Measurements from ENCODE around the gene ZFHX2. TPM values are rescaled to one million over a fixed set of nuclear protein-coding genes. Genes with fewer than 3 reads are reported as not detected.

ZFHX2 gene
- total RNA-seq, 1 experiment from 2014 or later: 19.4 TPM

GRCh38 chr14:23570806-23571483, 19.4 kb upstream of the ZFHX2 start:
- Histone ChIP-seq H4K5ac (ENCODE audit: insufficient read length, low read depth, low read length) (no peak overlapping the region), H3K79me2 (ENCODE audit: insufficient read depth, low read length) (no peaks in the 10 kb centered on the region), H4K20me1 (ENCODE audit: control insufficient read depth, insufficient read depth, insufficient read length) (peaks cover 5% of the 10 kb centered on the region), H3K18ac (ENCODE audit: insufficient read length, low read depth, low read length) (no peak overlapping the region), H2BK120ac (ENCODE audit: low read depth, low read length, poor library complexity, severe bottlenecking) (no peak overlapping the region), H3K4me2 (ENCODE audit: insufficient read depth, insufficient read length, low read length) (no peak overlapping the region), H2AFZ (ENCODE audit: low read length) (no peak overlapping the region), H4K91ac (ENCODE audit: insufficient read length, low read depth, low read length) (no peak overlapping the region), H4K8ac (replicated peaks; ENCODE audit: insufficient read length, low read depth, low read length) (no peak overlapping the region), H3K79me1 (ENCODE audit: insufficient read depth, low read depth, low read length, poor library complexity, severe bottlenecking) (no peaks in the 10 kb centered on the region), H3K9me3 (ENCODE audit: control insufficient read depth, low read depth, low read length) (no peaks in the 10 kb centered on the region), H3K27ac (ENCODE audit: insufficient read length, low read depth, low read length) (no peak overlapping the region), H3K23ac (ENCODE audit: insufficient read length, low read depth, low read length) (no peak overlapping the region), H3T11ph (ENCODE audit: low read length) (no peak overlapping the region), H2BK20ac (ENCODE audit: low read depth, low read length, poor library complexity, severe bottlenecking) (no peak overlapping the region), H3K4ac (ENCODE audit: low read depth, low read length) (no peak overlapping the region), H2AK5ac (ENCODE audit: insufficient read length, low read length) (no peak overlapping the region), H2BK12ac (ENCODE audit: insufficient read length, low read depth, low read length) (no peak overlapping the region), H2BK5ac (ENCODE audit: insufficient read length, low read length) (no peak overlapping the region), H3K23me2 (ENCODE audit: insufficient read length, low read depth, low read length, poor library complexity, severe bottlenecking) (peaks cover 8% of the 10 kb centered on the region), H3K9ac (ENCODE audit: extremely low read depth, insufficient read length, low read length) (no peak overlapping the region), H3K56ac (ENCODE audit: insufficient read length, low read depth, low read length) (no peak overlapping the region), H2BK15ac (ENCODE audit: low read depth, low read length) (no peak overlapping the region), H3K4me1 (ENCODE audit: insufficient read depth, low read length) (peaks cover 9% of the 10 kb centered on the region), H3K14ac (ENCODE audit: insufficient read depth, low read length) (no peak overlapping the region; the same call in 1 of the 2 replicates), H3K27me3 (ENCODE audit: insufficient read depth, low read length) (no peaks in the 10 kb centered on the region; the same call in 1 of the 2 replicates)
- WGBS (ENCODE audit: extremely low coverage, insufficient read length, low lambda C conversion rate): no CpG with 5 or more reads among the region's 23 CpGs
- Mint-ChIP-seq H3K27ac (no peak overlapping the region), H3K9me3 (no peaks in the 10 kb centered on the region), H3K4me1 (peaks cover 42 to 46% of the 10 kb centered on the region in 2 experiments), H3K27me3 (ENCODE audit: low read depth) (peaks cover 29% of the 10 kb centered on the region), H3K4me3 (no peak overlapping the region), H3K36me3 (ENCODE audit: insufficient read depth in 1 of 3, low read depth in 3 of 3) (peaks cover 3 to 39% (median 30%) of the 10 kb centered on the region in 3 experiments)
- no peak for TF ChIP-seq CTCF (conservative IDR thresholded peaks at IDR 0.05)
- peak; percentile 17 for DNase-seq

Measured in H9 (cell line).